ENCODE measurements around the gene TRPM4.

DNA sequence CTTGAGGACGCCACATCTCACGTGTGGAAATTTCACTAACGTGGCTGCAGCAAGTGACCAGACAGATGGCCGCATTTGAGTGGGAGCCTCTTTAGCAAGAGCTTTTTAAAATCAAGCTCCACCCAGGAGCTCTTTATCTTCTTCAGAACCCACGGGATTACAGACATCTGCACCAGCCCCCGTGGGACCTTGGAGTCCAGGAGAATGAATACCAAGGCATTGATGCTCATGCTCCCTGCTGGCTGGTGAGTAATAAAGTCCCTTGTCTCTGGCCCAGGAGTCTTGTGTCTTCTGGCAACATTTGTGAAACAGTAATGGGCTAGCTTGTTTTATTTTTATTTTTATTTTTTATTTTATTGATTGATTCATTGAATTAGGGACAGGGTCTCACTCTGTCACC, 64.4 kb downstream of the TRPM4 start:
- TF ChIP-seq, protein P1, sequence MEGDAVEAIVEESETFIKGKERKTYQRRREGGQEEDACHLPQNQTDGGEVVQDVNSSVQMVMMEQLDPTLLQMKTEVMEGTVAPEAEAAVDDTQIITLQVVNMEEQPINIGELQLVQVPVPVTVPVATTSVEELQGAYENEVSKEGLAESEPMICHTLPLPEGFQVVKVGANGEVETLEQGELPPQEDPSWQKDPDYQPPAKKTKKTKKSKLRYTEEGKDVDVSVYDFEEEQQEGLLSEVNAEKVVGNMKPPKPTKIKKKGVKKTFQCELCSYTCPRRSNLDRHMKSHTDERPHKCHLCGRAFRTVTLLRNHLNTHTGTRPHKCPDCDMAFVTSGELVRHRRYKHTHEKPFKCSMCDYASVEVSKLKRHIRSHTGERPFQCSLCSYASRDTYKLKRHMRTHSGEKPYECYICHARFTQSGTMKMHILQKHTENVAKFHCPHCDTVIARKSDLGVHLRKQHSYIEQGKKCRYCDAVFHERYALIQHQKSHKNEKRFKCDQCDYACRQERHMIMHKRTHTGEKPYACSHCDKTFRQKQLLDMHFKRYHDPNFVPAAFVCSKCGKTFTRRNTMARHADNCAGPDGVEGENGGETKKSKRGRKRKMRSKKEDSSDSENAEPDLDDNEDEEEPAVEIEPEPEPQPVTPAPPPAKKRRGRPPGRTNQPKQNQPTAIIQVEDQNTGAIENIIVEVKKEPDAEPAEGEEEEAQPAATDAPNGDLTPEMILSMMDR (IDR thresholded peaks at IDR 0.05): no peak
- no peak for TF ChIP-seq POLR2A (IDR thresholded peaks at IDR 0.05)
- no peak for TF ChIP-seq POLR2AphosphoS5 (IDR thresholded peaks at IDR 0.05)
